ENCODE measurements around the gene SCEL.
"Not testable (repeated sequence)": the region's sequence is repeated elsewhere in the genome, so short reads cannot be mapped to it uniquely, and the experiment has no call there.

The SCEL gene

DNA sequence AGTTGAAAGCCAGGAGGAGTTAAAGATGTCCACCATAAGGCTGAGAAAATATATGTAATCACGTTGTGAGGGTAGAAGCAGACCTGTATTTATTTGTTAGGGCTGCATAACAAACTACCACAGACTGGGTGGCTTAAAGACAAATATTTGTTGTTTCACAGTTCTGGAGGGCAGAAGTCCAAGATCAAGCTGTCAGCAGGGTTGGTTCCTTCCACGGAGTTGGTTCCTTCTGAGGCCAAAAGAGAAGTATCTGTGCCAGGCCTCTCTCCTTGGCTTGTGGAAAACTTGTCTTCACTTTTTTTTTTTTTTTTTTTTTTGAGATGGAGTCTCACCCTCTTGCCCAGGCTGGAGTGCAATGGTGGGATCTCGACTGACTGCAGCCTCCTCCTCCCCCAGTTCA, 88.3 kb downstream of the SCEL start:
- no peak for FAIRE-seq
- no peak for TF ChIP-seq POLR2A (IDR thresholded peaks at IDR 0.05; ENCODE audit: low read depth, low read length)
- TF ChIP-seq TAF1 (IDR thresholded peaks at IDR 0.05; ENCODE audit: borderline replicate concordance, low read depth, low read length): no peak
- no peak for TF ChIP-seq POLR2AphosphoS5 (IDR thresholded peaks at IDR 0.05; ENCODE audit: low read depth, low read length)
- DNase-seq (ENCODE audit: insufficient read length): no peak

DNA sequence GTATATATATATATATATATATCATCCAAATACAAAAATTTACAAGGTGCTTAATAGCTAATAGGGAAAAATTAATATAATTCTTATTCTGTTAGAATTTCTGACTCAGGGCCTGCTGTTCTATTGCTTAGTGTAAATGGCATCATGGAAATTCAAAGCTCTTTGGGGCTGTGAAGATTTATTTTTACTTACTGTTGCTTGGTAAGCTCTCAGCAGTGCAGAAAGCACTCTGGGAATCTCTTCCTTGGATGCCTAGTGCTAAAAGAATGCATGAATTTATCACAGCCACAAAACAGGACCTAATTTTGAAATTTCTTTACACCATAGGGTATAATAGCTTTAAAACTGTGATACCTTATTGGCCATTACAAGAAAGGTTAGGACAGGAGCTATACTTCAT, 92.7 kb downstream of the SCEL start:
- FAIRE-seq (no peak), DNase-seq (ENCODE audit: insufficient read length) (no peak)
- TF ChIP-seq POLR2A (IDR thresholded peaks at IDR 0.05; ENCODE audit: low read depth, low read length): no peak
- TF ChIP-seq TAF1 (IDR thresholded peaks at IDR 0.05; ENCODE audit: borderline replicate concordance, low read depth, low read length): no peak
- TF ChIP-seq POLR2AphosphoS5 (IDR thresholded peaks at IDR 0.05; ENCODE audit: low read depth, low read length): no peak

DNA sequence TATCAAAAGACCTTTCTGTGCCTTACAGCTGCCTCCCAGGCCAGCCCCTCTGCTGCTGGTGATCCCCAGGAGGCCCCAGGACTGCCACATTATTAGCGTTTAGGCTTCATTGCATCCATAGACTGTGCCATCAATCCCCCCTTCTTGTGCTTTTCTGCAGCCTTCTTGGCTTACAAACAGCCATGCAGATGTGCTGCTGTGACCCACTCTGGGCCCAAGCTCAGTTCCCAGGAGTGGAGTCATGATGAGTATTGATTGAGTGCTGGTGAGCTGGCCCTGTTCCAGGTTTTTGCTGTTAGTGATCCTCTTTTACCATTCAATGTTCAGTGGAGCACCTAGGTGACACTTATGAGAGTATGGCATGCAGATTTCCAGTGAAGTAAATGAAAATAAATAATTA, 102.1 kb downstream of the SCEL start:
- TF ChIP-seq POLR2AphosphoS5 (IDR thresholded peaks at IDR 0.05; ENCODE audit: low read depth, low read length) (no peak), TAF1 (IDR thresholded peaks at IDR 0.05; ENCODE audit: borderline replicate concordance, low read depth, low read length) (no peak), POLR2A (IDR thresholded peaks at IDR 0.05; ENCODE audit: low read depth, low read length) (no peak)
- no peak for FAIRE-seq
- DNase-seq (ENCODE audit: insufficient read length): no peak

DNA sequence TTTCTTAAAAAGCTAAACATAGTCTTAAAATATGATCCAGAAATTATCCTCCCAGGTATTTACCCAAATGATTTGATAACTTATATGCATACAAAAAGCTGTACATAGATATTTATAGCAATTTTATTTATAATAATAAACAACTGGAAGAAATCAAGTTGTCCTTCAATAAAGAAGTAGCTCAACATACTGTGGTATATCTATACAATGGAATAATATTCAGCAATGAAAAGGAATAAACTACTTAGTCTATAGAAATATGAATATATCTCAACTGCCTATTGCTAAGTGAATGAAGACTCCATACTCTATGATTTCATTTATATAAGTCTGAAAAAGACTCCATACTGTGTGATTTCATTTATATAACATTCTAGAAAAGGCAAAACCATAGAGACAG, 114.9 kb downstream of the SCEL start:
- no peak for DNase-seq (ENCODE audit: insufficient read length)
- no peak for FAIRE-seq
- no peak for TF ChIP-seq TAF1 (IDR thresholded peaks at IDR 0.05; ENCODE audit: borderline replicate concordance, low read depth, low read length)
- TF ChIP-seq POLR2AphosphoS5 (IDR thresholded peaks at IDR 0.05; ENCODE audit: low read depth, low read length): no peak
- no peak for TF ChIP-seq POLR2A (IDR thresholded peaks at IDR 0.05; ENCODE audit: low read depth, low read length)

DNA sequence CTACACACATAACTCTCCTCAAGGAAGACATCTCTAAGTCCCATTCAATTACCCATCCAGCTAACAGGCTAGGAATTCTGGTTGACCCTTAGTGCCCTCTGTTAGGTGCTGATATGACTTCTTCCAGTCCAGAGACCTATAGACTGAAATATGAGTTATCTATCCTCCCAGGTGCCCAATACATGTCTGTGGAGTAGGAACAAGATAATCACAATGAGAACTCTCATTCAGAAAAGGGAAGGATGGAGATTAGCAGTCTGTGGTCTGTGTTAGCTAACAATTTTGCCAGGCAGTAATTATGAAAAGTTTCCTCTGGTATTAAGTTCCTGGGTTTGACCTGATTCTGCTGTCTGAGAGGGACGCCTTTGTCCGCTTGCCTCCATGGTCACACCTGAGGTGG, 117.8 kb downstream of the SCEL start:
- no peak for FAIRE-seq
- DNase-seq (ENCODE audit: insufficient read length): no peak
- TF ChIP-seq POLR2A (IDR thresholded peaks at IDR 0.05; ENCODE audit: low read depth, low read length): no peak
- no peak for TF ChIP-seq TAF1 (IDR thresholded peaks at IDR 0.05; ENCODE audit: borderline replicate concordance, low read depth, low read length)
- TF ChIP-seq POLR2AphosphoS5 (IDR thresholded peaks at IDR 0.05; ENCODE audit: low read depth, low read length): no peak

DNA sequence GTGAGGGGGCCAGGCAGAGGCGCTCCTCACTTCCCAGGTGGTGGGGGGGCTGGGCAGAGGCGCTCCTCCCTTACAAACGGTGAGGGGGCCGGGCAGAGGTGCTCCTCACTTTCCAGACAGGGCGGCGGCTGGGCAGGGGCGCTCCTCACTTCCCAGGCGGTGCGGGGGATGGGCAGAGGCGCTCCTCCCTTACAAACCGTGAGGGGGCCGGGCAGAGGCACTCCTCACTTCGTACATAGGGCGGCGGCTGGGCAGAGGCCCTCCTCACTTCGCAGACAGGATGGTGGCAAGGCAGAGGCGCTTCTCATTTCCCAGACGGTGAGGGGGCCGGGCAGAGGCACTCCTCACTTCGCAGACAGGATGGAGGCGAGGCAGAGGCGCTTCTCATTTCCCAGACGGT, 124.5 kb downstream of the SCEL start:
- not testable (repeated sequence) for FAIRE-seq; DNase-seq (ENCODE audit: insufficient read length)

DNA sequence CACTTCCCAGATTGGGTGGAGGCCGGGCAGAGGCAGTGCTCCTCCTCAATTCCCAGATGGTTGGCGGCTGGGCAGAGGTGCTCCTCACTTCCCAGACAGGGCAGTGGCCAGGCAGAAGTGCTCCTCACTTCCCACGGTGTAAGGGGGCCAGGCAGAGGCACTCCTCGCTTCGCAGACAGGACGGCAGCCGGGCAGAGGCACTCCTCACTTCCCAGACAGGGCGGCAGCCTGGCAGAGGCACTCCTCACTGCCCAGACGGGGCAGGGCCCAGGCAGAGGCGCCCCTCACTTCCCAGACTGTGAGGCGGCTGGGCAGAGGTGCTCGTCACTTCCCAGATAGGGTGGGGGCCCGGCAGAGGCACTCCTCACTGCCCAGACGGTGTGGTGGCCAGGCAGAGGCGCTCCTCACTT, 125.3 kb downstream of the SCEL start:
- DNase-seq (ENCODE audit: insufficient read length): no peak

DNA sequence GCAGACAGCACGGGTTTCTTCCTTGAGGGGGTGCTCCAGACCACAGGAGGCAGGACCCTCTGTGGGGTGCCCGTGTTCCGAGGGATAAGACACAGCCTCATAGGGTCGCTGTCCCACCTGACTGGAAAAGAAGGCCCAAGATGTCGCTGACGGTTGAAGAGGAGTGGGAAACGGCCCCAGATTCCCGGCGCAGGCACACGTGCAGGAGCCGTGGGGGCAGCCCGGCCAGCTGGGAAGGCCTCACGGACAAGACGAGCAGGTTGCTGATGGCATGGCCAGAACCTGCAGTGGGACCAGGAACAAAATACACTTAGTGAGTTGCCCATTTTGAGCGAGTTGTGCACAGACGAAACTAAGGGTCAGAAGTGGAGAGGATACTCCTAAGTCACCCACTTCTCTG, 126.8 kb downstream of the SCEL start:
- FAIRE-seq; DNase-seq (ENCODE audit: insufficient read length): not testable (repeated sequence)

More for the DNA sequence above, 125.3 kb downstream of the SCEL start:
- no peak for FAIRE-seq
- no peak for TF ChIP-seq TAF1 (IDR thresholded peaks at IDR 0.05; ENCODE audit: borderline replicate concordance, low read depth, low read length)
- TF ChIP-seq POLR2A (IDR thresholded peaks at IDR 0.05; ENCODE audit: low read depth, low read length): no peak
- no peak for TF ChIP-seq POLR2AphosphoS5 (IDR thresholded peaks at IDR 0.05; ENCODE audit: low read depth, low read length)

DNA sequence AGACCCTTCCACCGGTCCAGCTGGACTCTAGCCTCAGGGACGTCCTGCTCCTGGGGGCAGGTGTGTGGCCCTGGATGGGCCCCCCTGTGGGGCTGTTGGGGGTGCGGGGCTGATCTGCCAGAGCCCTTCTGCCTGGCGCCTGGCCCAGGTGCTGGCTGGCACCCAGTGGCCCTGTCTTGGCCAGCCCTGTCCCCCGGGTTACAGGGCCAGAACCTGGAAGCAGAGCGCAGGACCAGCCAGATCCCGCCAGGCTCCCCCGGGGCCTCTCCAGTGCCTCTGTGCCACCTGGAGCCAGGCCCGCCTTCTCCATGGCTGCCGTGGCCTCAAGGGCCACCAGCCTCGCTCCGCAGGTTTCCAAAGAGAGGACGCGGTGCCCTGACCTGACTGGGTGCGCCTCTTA, 127.3 kb downstream of the SCEL start:
- not testable (repeated sequence) for FAIRE-seq; DNase-seq (ENCODE audit: insufficient read length)

DNA sequence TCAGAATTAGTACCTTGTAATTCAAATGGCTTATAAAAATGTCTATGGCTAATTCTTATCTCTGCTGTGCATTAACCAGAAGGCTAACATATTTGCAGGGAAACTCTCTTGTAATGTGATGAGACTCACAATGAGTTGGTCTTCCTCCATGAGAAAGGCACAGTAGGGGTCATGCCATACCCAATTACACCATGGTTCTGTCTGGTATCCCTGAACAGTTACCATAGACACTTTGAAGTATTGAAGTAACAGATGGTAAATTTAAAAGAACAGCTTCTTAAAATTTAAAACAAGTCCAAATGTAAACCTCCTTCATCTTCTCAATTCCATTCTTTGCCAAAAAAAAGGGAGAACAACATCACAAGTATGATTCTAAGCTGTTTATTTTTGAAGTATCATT, 139.3 kb downstream of the SCEL start:
- DNase-seq (ENCODE audit: insufficient read length): no peak
- no peak for TF ChIP-seq POLR2AphosphoS5 (IDR thresholded peaks at IDR 0.05; ENCODE audit: low read depth, low read length)
- no peak for TF ChIP-seq TAF1 (IDR thresholded peaks at IDR 0.05; ENCODE audit: borderline replicate concordance, low read depth, low read length)
- TF ChIP-seq POLR2A (IDR thresholded peaks at IDR 0.05; ENCODE audit: low read depth, low read length): no peak
- no peak for FAIRE-seq

DNA sequence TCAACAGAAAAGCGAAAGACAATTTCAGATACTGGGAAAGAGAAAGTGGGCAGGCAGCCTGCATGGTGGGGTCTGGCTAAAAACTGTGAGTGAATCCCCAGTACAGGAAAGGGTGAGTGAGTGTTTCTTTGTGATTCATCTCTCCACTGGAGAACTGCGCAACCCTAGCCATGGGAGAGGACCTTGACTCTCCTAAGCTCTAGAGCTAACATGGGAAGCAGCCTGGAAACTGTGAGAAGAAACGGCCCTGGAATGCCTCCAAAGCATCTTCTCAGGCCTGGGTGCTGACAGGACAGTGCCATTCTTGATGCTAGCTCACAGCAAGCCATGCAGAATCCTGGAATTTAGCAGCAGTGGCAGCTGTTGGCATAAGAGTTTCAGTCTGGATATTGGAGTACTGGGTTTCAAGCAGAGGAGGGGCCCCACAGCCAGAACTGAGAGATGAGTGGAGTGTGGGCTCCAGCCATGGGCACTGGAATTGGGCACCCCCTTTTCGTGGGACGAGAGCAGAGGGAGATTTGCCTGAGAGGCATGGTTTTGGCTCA, 143.3 kb downstream of the SCEL start:
- no peak for TF ChIP-seq TAF1 (IDR thresholded peaks at IDR 0.05; ENCODE audit: borderline replicate concordance, low read depth, low read length)
- TF ChIP-seq POLR2A (IDR thresholded peaks at IDR 0.05; ENCODE audit: low read depth, low read length): no peak
- TF ChIP-seq POLR2AphosphoS5 (IDR thresholded peaks at IDR 0.05; ENCODE audit: low read depth, low read length): no peak
- DNase-seq (ENCODE audit: insufficient read length) (no peak), FAIRE-seq (no peak)

DNA sequence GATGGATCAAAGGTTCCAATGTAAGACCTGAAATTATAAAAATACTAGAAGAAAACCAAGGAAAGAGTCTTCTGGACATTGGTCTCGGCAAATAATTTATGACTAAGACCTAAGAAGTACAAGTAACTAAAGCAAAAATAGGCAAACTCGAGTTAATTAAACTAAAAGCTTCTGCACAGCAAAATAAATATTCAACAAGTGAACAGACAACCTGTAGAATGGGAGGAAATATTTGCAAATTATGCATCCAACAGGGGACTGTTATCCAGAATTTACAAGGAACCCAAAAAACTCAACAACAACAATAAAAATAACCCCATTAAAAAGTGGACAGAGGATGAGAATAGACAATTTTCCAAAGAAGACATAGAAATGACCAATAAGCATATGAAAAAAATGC, 152.3 kb downstream of the SCEL start:
- DNase-seq (ENCODE audit: insufficient read length) (no peak), FAIRE-seq (no peak)
- TF ChIP-seq POLR2A (IDR thresholded peaks at IDR 0.05; ENCODE audit: low read depth, low read length) (no peak), POLR2AphosphoS5 (IDR thresholded peaks at IDR 0.05; ENCODE audit: low read depth, low read length) (no peak), TAF1 (IDR thresholded peaks at IDR 0.05; ENCODE audit: borderline replicate concordance, low read depth, low read length) (no peak)

DNA sequence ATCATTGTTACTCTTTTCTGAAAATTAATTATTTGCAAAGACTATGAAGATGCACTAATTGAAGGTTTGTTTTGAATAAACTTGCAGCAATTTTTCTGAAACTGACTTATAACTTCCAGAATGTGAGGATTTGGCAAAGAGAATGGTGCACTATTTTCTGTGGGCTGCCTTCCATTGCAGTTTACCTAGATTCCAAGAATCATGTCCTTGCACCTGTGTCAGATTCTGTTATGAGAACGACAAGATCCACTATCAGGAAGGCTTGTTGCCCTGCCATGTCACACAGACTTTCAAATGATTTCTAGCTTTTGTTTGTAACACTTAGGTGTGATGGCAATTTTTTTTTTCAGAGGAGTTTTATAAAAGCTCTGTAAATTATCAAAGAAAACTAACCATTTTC, 156.4 kb downstream of the SCEL start:
- TF ChIP-seq POLR2AphosphoS5 (IDR thresholded peaks at IDR 0.05; ENCODE audit: low read depth, low read length): no peak
- no peak for TF ChIP-seq TAF1 (IDR thresholded peaks at IDR 0.05; ENCODE audit: borderline replicate concordance, low read depth, low read length)
- no peak for TF ChIP-seq POLR2A (IDR thresholded peaks at IDR 0.05; ENCODE audit: low read depth, low read length)
- no peak for DNase-seq (ENCODE audit: insufficient read length)
- no peak for FAIRE-seq
